ENCODE measurements around the gene KLRC3.
"Not testable (repeated sequence)": the region's sequence is repeated elsewhere in the genome, so short reads cannot be mapped to it uniquely, and the experiment has no call there.

The KLRC3 gene

GRCh38 chr12:10420334-10420733, at the start of gene KLRC3:
Gene KLRC3, minus strand, starts transcription at chr12:10420595. Its CDS starts 45 bp downstream, at chr12:10420550.
- DNase-seq (ENCODE audit: extremely low spot score); POLR2A ChIA-PET: not testable (repeated sequence)

GRCh38 chr12:10469701-10470100, 49.3 kb upstream of the KLRC3 start:
- POLR2A ChIA-PET, result no interaction called here

More at GRCh38 chr12:10420334-10420733, at the start of gene KLRC3:
- CTCF ChIA-PET, result not testable (repeated sequence)

GRCh38 chr12:10466311-10466710, 45.9 kb upstream of the KLRC3 start:
- no peak for DNase-seq (ENCODE audit: extremely low spot score)
- POLR2A ChIA-PET, result no interaction called here
- CTCF ChIA-PET, result no interaction called here
- no peak for TF ChIP-seq CTCF (IDR thresholded peaks at IDR 0.05; ENCODE audit: control extremely low read depth, extremely low read depth, low read depth, missing control alignments)

More at GRCh38 chr12:10469701-10470100, 49.3 kb upstream of the KLRC3 start:
- TF ChIP-seq CTCF (IDR thresholded peaks at IDR 0.05; ENCODE audit: control extremely low read depth, extremely low read depth, low read depth, missing control alignments), result no peak
- CTCF ChIA-PET, result no interaction called here
- peak; percentile 6 for DNase-seq (ENCODE audit: extremely low spot score)

DNA sequence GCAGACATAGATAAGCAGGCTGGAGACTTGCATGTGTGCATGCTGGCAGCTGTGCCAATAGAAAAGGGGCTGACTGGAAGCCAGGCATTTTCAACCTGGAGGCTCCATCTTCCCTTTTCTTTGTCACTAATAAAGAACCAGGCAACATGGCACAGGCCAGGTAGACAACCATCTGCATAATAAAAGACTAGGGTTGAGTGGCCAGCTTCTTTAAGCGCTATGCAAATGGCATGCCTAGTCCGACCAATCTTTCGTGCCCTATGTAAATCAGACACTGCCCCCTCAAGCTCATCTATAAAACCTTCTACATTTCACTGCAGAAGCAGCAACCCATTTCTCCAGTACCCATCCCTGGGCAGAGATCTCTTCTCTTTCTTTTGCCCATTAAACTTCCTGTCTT, 37.4 kb upstream of the KLRC3 start:
- DNase-seq (ENCODE audit: extremely low spot score), result no peak
- POLR2A ChIA-PET, result no interaction called here
- TF ChIP-seq CTCF (IDR thresholded peaks at IDR 0.05; ENCODE audit: control extremely low read depth, extremely low read depth, low read depth, missing control alignments), result no peak
- CTCF ChIA-PET, result no interaction called here

DNA sequence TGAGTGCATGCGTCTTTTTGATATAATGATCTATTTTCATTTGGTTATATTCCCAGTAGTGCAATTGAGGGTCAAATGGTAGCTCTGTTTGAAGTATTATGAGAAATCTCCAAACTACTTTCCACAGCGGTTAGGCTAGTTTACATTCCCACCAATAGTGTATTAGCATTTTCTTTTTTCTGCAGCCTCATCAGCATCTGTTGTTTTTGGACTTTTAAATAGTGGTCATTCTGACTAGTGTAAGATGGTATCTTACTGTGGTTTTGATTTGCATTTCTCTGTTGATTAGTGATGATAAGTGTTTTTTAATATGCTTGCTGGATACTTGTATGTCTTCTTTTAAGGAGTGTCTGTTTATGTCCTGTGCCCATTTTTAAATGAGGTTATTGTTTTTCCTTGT, 36.5 kb upstream of the KLRC3 start:
- TF ChIP-seq CTCF (IDR thresholded peaks at IDR 0.05; ENCODE audit: control extremely low read depth, extremely low read depth, low read depth, missing control alignments), result no peak
- POLR2A ChIA-PET, result no interaction called here
- CTCF ChIA-PET, result no interaction called here
- DNase-seq (ENCODE audit: extremely low spot score), result no peak

- ChIA-PET CTCF (no interaction called here), POLR2A (no interaction called here)
- TF ChIP-seq CTCF (IDR thresholded peaks at IDR 0.05; ENCODE audit: control extremely low read depth, extremely low read depth, low read depth, missing control alignments), result no peak
- no peak for DNase-seq (ENCODE audit: extremely low spot score)
These were observed 35.4 kb upstream of the KLRC3 start for GRCh38 chr12:10455766-10456165.

DNA sequence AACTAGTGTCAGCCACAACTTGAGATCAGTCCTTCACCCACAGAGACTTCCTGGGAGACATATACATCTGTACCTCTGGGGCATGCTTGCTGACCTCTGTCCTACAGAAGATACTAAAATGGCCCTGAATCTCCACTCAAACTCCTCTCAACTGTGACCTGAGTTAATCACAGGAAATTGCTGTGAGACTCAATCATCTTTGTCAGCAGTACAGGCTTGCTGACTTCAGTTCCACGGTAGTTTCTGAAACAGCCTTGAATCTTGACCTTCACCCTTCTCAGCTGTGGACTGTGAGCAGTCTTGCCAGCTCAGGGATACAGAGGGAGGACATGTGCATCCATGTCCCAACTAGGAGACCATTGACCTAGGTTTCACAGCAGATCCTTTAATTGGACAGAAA, 34.1 kb upstream of the KLRC3 start:
- no peak for TF ChIP-seq CTCF (IDR thresholded peaks at IDR 0.05; ENCODE audit: control extremely low read depth, extremely low read depth, low read depth, missing control alignments)
- ChIA-PET POLR2A (no interaction called here), CTCF (no interaction called here)
- DNase-seq (ENCODE audit: extremely low spot score), result no peak

Measured in GM10248 (cell line).